HG02571 (cell line): Measurements from ENCODE around the gene PES1.
"Not testable (repeated sequence)": the region's sequence is repeated elsewhere in the genome, so short reads cannot be mapped to it uniquely, and the experiment has no call there.

Experiments
- ATAC-seq: cut with Tn5 transposase; IDR thresholded peaks from one replicate; pipeline ENCODE4 v1.9.1; 2021; ENCODE audit warnings: mild to moderate bottlenecking, moderate library complexity; ENCODE audit not compliant: unreplicated experiment

PES1 gene

DNA sequence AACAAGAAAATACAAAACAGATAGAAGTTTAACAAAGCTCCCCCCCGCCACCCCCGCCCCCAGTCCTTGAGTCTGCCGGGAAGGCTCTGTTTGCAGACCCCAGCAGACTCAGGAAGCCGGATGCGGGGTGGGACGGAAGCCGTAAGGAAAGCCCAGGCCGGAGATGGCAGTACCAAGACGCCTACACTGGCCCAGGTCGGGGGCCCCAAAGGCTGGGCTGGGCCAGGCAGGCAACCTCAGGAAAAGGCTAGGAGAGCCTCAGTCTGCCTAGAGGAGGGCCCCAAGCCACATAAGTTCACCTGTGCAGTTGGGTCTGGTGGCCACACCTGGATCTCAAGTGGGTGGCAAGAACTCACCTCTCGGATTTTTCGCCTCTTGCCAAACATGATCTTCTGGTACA, 13.2 kb downstream of the PES1 start:
- ATAC-seq: no peak

DNA sequence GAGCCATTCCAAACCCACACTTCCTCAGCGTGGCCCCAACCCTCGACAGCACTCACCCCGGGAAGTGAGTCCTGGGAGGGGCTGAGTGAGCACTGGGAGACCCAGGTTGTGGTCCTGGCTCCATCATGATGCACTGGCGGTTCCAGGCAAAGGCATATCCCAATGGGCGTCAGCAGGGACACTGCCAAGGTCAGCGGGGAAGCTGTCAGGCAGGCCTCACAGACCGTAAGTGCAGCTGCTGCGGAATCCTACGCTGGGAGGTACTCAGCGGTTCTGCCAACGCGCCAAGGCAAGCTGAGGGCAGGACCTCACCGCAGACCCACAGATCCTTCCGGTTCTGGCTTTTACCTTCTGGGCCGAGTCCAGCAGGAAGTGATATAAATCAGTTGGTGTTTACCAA, 15.9 kb downstream of the PES1 start:
- no peak for ATAC-seq

DNA sequence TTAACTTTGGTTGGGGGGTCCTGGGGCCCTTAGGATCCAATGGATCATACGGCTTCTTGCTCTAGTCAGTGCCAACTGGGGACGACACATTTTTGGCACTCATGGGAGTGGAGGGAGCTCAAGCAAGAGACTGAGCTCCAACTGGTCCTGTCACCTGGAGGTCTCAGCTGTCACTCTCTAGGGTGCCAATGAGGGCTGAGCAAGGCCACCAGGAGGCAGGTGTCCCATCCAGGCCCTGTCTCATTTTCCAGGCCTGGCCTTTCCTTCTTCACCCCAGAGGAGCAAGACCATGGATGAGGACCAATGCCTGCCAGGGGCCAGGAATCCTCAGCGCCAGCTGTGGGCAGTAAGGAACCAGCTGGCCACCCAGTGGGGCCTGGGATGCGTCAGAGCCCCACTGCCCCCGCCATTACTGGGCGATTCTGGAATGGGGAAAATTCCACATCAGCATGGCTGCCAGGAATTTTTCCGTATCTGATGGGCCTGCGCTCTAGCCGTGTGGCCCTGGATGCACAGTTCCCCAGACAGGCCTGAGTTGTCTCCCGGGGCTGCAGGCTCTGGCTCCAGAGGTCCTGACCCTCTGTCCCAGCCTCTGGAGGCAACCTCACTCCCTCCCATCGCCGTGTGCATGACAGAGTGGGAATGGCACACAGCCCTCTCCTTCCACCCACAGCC, 16.6 kb downstream of the PES1 start:
- no peak for ATAC-seq

DNA sequence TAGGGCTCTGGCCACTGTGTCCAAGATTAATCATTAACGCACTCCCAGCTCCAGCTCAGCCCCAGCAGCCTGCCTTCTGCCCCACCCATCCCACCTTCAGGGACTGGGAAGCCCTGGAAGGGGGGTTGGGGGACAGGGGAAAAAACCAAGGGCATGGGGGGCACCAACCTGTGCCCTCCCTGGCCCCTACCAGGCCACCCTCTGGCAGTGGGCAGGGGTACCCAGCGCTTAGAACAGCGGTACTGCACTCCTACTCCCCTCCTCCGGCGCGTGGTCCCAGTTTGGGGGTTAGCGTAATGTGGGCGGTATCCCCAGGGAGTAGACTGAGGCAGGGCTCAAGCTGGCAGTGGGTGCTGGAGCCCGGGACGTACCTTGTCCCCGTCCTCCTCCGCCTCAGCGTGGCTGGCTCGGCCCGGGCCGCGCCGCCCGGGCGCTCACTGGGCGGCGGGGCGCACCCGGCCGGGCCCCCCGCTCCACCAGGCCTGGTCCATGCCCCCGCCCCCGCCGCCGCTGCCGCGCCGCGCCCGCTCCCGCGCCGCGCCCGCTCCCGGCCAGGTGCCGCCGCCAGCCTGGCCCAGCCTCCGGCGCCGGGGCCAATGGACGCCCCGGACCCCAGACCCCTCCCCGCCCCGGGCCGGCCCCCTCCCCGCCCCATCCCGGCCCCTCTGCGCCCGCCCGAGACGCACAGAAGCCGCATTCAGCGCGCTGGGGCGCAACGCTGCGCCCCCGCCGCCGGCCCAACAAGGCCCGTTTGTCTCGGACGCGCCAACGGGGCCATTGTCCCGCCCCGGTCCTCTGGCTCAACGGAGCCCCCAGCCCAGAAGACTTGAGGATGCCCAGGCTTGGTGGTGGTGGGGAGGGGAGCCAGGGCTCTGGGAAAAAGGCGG, 17.4 kb downstream of the PES1 start, which contains the start of gene GAL3ST1:
TSS of gene GAL3ST1 (minus strand) at position 571 of the 887 bp plus-strand sequence. CDS start 17,273 bp downstream, outside the sequence.
- ATAC-seq: no peak

DNA sequence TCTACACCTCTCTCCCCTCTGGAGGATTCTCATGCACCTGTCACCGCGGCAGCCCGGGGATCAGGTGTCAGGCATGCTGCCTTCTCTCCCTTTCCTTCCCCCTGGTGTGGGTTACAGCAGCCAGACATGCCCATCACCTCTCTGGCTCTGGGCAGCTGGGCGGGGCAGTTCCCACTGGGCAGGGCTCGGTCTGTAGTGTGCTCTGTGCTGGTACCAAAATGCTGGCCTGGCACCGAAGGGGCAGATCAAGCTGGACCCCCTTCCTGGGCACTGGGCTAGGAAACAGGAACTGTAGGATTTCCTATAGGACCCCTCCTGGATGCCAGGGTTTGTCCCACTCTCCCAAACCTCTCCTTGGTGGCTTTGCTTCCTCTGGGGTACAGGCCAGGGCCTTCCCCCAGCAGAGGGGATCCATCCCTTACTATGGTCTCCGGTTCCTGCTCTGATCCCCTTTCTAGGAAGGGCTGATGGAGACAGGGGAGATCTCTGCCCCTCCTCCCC, 18.1 kb downstream of the PES1 start:
- no peak for ATAC-seq

DNA sequence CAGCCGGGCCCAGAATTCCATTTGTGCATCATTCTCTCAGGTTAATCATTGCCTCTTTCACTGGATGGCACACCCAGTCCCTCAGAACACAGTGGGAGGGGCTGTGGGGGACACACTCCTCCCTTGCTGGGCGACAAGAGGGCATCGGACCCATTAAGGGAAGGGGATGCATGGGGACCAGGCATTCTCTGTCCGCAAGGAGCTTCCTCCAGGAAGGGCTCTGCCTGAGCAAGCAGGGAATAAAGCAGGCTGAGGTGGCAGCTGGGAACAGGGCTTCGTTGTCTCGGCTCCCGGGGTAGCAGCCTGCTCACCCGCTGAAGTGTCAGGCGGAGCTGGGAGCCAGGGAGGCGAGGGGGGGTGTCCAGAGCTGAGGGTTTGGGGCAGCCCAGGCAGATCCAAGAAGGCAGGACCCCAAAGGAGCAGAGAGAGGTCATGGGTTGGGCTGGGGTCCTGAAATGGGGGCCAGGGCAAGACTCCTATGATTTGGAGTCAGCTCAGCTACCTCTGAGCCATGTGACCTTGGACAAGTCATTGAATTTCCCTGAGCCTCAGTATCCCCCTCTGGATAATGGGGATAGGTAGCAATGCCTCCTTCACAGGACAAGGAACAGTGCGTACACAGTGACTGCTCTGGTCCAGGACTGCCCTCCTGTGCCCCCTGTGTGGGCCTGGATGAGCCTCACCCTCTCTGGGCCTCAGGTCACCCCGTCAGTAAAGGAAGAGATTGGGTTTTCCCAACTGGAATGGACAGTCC, 18.7 kb downstream of the PES1 start:
- ATAC-seq: no peak

DNA sequence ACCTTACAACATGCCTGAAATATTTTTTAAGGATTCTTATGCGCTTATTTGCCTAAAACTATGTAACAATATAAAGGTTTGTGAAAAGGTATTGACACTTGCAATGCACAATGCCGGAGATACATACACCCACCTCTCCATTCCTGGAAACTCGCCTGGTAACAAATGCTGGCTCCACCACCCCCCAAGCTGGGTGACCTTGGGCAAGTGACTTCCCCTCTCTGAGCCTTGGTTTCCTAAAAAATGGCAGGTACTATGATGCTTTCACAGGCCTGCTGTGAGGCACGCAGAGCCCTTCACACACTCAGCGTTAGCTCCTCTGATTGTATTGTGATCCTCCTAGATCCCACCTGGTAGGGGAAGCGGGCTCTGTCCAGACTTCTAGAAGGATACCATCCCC, 19.5 kb downstream of the PES1 start:
- ATAC-seq: no peak

DNA sequence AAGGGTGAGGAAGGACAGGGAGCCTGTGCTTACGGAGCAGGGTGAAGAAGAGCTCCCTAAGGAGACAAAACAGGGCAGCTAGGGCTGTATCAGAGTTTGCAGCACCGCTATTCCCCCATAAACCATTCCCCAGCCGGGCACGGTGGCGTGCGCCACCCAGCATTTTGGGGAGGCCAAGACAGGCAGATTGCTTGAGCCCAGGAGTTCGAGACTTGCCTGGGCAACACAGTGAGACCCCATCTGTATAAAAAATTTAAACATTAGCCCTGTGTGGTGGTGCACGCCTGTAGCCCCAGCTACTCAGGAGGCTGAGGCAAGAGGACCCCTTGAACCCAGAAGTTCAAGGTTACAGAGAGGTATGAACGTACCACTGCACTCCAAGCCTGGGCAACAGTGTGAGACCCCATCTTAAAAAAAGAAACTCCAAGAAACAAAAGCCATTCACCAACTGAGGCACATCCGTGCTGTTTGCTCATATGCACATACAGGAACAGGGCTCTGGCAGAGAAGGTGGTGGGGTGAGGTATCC, 22.0 kb downstream of the PES1 start:
- ATAC-seq: no peak

DNA sequence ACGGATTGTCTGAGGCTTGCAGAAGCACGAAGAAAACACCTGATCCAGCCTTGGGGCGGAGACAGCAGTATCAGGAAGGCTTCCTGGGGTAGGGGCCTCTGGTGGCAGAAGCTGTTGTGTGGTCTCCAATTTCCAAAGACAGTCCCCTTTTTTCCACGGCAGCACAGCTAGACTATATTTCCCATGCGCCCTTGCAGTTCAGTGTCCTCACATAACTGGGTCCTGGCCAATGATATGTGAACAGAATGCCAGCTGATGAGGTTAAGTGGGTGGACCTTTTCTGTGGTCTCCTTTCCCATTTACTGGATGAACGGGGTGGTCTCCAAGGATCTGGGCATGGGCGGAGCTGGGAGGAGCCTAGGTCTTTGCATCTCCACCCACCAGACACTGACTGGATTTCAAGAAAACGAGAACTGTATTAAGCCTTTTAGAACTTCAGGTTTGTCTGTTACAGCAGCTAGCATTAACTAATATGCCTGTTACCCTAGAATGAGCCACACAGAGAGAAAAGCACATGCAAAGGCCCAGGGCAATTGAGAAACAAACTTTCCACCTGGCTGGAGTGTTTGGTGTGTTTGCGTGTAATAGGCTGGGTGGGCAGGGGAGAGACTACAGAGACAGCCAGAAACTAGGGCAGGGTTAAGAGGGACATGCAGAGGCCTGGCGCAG, 23.4 kb downstream of the PES1 start:
- ATAC-seq: no peak

DNA sequence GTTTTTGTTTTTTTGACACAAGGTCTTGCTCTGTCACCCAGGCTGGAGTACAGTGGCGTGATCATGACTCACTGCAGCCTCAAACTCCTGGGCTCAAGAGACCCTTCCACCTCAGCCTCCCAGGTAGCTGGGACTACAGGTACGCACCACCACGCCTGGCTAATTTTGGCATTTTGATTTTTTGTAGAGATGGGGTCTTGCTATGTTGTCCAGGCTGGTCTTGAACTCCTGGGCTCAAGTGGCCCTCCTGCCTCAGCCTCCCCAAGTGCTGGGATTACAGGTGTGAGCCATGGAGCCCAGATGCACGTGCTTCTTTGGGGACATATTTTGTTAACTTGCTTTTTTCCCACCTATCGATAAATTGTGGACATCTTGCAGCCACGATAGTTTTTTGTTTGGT, 24.4 kb downstream of the PES1 start:
- ATAC-seq: not testable (repeated sequence)

DNA sequence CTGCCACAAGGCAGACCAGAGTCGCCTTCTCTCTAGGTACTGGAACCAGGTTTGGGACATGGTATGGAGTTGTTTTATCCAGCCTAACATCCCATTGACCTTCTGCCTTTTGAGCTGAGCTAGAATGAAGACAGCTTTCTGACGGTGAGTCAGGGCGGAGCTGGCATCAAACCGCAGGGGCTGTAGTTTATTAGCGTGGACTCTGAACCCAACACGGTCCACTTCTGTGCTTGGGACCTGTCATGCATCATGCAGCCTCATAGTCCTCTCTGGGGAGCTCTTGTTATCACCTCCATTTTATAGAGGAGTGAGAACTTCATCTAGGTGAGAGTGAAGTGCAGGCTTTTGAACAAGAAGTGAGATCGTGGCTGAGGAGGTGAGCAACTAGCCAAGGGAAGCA, 25.6 kb downstream of the PES1 start:
- no peak for ATAC-seq

DNA sequence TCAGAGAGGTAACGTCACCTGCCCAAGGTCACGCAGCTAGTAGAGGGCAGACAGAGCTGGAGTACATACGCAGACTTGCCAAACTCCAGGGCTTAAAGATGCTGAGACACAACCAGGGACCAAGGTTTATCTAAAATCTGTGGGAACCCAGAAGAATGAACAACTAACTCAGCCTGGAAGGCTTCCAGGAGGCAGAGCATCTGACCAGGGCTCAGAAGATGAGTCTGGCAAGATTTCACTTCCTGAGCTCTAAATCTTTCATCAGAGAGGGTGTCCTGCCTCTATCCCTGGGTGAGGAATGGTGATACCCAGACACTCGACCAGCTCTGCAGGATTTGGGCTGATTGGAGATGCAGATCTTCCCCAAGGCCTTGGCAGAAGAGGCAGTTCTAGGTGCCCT, 26.4 kb downstream of the PES1 start:
- ATAC-seq: no peak

DNA sequence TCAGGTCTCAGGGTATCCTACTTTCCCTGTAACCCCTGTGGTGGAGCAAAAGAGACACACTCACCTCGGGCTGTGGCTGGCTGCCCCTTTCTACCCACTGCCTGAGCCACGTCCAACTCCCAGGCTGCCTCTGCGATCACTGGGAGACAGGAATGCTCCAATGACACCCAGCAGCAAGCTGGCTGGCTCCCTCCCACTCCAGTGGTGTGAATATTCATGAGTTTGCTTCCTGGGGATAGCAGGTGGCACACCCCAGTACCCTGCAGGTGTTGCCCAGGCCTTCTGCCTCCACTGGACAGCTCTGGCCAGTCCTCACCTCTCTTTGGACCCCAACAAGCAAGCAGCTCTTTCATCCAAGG, 27.0 kb downstream of the PES1 start:
- no peak for ATAC-seq

DNA sequence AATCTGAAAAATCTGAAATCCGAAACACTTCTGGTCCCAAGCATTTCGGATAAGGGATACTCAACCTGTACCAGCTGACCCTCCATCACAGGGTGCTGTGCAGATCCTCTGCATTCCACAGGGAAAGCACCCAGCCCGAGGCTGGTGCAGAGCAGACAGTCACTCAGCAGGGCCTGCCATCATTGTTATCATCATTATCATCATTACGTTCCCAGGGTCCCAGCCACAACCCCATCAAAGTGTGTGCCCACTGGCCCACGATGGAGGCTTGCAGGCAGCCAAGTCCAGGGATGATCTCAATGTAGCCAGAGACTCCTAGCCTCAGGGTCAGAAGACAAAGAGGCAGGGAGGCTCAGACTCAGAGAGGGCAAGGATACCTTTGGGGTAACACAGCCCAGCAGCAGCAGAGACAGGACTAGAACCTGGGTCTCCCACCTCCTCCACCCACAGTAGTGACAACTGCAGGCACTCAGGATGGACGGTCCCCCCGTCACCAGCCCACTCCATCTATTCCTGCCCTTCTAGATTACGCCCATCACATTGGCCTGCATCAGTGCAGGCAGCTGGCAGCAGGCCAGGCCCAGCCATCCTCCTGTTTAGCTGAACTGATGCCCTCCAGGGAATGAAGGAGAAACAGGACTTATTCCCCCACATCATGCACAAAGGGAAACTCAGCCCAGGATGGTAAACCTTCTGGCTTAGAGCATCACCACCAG, 27.5 kb downstream of the PES1 start:
- no peak for ATAC-seq

DNA sequence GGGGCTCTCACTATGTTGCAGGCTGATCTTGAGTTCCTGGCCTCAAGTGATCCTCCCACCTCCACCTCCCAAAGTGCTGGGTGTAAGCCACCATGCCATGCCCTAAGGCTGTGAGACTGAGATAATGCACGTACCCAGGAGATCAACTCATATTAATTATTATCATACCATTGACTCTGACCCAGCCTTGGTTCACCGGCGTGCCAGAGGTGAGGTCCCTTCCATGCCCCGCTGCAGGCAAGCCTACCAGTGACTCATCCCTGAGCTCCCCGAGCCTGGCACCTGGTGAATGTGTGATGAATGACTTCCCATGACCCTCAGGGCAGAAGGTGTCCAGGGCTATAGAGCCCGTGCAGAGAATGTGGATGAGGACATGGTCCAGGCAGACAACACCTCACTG, 29.3 kb downstream of the PES1 start:
- no peak for ATAC-seq

DNA sequence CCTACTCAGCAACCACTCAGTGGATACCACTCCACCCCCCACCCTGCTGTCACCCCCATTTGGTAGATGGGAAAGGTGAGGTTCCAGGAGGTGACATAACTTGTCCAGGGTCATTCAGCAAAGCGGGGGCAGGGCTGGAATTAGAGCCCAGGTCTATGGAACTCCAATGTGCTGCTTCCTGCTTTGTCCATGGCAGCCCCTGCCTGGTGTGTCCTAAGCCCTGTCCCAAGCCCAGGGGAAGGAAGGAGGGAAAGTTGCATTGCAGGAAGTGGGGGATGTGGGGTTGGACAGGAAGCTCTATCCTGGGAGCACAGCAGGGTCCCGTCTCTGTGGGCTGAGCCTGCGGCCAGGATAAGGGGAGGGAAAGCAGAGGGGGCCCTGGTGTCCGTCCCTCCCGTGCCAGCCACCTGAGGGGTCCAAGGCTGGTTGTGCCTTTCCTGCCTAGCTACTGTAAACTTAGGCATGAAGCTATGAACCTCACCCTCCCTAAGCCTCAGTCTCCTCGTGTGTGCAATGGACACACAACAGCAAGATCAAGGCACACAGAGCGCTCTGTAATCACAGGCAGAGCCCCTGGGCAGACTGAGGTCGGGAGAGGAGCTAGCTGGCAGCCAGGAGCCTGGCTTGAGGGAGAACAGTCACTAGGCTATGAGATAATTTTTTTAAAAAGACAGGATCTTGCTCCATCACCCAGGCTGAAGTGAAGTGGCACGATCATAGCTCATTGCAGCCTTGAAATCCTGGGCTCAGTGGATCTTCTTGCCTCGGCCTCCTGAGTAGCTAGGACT, 30.1 kb downstream of the PES1 start:
- ATAC-seq: no peak

DNA sequence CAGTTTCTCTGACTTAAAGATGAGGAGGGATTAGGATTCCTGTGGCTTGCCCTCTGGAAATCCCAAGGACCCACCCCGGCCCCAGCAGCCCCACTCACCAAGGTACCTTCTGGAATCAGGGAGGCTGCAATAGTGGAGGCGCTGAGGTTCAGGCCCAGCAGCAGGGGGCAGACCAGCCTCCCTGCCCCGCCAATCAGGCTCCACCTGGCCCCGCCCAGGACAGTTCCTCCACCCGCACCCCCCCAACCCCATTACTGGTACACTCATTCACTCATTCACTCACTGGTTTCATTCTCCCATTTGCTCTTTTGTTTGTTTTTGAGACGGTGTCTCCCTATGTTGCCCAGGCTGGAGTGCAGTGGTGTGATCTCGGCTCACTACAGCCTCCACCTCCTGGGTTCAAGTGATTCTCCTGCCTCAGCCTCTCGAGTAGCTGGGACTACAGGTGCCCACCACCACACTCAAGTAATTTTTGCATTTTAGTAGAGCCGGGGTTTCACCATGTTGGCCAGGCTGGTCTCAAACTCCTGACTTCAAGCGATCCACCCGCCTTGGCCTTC, 31.0 kb downstream of the PES1 start:
- ATAC-seq: not testable (repeated sequence)

DNA sequence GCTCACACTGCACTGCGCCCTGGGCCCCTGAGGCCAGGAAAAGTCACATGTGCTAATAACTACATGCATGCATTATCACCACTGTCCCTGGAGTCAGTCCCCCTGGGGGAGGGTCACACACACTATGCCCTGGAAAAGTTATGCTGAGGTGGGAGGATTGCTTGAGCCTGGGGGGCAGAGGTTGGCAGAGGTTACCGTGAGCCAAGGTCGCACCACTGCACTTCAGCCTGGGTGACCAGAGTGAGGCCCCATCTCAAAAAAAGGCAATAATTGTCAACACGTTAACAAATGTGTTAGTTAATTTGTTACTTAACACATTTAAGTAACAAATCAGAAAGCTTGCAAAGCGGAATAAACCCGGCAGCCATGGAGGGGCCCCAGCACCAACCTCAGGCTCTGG, 31.8 kb downstream of the PES1 start:
- ATAC-seq: no peak

DNA sequence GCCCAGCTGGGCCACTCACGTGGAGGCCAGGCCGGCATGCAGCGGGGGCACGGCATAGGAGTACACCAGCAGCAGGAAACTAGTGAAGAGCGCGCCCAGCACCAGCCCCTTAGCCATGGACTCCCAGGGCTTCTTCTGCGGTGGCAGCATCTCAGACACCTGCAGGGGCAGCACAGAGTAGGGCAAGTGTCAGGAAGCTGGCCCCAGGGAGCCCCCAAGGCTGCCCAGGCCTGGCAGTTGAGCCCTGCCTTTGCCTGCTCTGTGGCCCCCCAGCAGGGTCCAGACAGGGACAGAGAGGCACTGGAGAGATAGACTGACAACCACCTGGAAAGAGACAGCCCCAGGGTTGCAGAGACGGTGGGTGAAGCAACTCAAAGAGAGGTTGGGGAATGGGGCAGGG, 34.5 kb downstream of the PES1 start:
- ATAC-seq: no peak
